ENCODE data around the gene CHST1.
A peak's percentile ranks its signal among the peaks of the same experiment; 100 is the strongest.

Gene CHST1

DNA sequence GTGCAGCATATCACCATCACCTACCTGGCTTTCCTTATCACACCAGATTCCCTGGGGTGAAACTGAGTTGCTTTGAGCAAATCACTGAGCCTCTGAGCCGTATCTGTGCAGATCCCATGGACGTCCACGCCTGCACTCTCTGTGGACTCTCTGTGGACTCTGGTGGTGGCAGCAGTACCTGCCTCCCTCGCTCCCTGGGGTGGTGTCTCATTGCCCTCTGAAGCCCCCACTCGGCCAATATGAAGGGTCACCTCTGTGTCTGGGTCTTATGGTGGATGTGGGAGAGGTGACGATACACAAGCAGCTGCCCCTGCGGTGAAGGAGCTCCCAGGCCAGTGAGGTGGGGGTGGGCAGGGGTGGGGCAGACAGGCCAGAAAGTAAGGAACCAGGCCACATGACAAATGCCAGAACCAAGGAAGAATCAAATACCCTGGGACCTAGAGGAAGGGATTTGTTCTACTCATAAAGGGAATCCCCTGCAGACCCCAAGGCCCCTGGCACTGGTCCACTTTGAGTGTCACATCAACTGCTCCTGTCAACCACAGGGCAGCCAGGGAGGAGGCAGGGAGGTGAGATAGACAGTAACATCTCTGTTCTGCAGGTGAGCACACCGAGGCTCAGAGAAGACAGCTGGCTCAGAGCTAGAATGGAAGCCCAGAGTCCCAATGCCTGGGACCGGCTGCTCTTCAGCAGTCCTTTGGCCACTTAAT lies 9.2 kb upstream of the CHST1 start:
- DNase-seq (ENCODE audit: low spot score): no peak

DNA sequence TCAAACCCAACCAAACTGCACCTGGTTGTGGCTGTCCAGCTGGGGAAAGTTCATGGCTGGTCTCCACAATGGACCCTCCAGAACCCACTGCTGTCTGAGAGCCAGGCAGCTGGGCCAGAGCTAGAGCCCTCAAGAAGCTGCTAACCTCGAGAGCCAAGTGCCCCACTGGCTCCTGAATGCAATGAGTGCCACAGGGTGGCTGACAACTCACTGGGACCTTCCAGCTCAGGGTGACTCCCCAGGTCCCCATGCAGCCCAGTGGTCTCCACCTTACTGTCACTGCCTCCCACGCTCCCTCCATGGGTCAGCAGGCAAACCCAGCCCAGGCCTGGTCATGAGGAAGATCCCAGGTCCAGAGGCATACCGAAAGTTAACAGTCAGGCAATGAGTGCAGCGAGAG lies 8.0 kb upstream of the CHST1 start:
- no peak for DNase-seq (ENCODE audit: low spot score)

DNA sequence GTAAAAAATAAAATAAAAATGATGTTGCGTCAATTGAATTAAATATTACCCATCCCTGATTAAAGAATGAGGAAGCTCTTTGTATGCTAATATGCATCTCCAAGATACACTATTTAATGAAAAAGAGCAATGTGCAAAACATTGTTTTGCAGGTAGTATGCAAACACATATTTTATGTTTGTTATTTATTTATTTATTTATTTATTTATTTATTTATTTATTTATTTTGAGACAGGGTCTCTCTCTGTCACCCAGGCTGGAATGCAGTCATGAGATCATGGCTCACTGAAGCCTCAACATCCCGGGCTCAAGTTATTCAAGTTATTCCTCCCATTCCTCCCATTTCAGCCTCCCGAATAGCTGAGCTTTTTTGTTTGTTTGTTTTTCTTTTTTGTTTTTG lies 7.2 kb upstream of the CHST1 start:
- DNase-seq (ENCODE audit: low spot score): no peak

DNA sequence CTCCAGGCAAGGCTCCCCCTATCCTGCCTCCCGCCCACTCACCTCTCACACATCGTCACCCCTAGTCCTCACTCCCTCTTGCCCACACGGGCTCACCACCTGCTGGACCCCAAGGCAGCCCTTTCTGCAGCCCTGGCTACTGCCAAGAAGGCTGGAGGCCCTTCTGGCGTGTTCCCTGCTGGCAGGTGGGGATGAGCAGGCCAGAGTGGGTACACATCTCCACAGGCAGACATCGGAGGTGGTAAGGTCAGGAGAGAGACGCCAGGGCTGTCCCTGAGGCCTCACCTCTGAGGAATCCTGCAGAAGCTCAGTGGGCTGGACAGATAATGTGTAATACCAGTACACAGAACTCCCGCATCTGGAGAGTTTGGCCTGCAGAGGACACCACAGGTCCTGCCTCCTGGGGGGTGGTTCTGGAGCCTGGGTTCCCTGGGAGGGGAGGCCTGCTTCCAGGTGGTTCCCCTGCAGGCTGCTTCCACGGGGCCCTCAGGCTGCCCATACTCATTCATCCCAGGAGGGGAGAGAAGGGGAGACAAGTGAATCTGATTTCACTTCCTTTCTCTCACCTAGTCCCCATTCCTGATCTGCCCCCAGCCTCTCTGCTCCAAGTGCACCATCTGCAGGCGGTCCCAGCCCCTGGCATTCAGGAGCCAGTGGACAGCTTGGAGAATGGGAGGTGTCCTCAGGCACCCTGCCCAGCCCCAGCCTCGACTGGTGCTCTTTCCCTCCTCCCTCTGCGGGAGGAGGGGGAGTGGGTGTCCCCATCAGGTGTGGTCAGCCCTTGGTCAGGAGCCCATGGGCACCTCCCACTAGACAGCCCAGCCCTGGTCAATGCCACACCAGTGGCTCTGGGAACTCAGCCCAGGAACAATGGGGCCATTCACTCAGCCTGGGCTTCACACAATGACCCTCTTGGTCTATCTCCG lies 6.1 kb upstream of the CHST1 start:
- peak; percentile 92 for DNase-seq (ENCODE audit: low spot score)

DNA sequence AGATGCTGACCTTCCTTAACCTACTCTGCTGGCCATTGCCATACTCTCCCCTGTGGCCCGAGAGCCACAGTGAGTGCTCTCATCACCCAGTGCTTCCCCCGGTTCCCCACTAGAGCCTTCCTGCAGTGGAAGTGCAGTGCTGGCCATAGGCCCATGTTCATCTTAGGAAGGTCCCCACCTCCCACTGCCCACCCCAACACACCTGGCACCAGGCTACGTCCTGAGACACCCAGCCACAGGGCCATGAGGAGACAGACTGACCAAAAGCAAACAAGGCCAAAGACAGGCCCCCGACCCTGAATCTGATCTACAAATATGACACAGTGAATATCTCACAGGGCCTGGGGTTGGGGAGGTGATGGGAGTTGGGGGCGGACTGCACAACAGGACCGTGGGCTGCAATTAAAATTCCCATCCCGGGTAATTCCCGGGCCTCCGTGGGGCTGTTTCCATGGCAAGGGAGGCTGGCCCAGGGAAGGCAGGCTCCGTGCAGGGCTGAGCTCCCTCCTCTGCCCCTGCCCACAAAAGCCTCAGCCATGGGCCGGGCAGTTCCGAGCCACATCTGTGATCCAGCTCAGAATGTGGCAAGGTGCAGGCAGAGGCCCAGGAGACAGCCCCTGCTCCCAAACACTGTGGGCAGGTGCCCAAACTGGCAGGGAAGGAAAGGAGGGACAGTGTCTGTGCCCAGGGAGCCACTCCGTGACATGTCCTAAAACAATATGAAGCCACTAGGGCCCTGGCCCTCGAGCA lies 5.1 kb upstream of the CHST1 start:
- DNase-seq (ENCODE audit: low spot score): no peak

DNA sequence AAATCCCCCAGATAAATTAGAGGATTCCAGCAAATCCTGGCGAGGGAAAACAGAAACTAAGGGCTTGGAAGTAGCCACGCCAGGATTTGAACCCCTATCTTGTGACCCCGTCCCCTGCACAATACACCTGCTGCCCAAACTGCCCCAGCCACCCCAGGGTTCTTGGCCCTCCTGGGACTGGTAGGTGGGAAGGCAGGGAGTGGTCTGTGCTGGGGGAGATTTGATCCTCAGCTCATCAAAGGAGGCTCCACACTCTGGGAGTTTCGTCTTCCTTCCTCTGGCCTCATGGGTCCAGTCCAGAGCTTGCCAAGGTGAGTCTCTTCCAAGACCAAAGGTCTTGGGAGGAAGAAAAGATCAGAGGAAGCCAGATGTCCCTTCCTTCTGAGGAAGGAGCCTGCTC lies 4.5 kb upstream of the CHST1 start:
- DNase-seq (ENCODE audit: low spot score): no peak

DNA sequence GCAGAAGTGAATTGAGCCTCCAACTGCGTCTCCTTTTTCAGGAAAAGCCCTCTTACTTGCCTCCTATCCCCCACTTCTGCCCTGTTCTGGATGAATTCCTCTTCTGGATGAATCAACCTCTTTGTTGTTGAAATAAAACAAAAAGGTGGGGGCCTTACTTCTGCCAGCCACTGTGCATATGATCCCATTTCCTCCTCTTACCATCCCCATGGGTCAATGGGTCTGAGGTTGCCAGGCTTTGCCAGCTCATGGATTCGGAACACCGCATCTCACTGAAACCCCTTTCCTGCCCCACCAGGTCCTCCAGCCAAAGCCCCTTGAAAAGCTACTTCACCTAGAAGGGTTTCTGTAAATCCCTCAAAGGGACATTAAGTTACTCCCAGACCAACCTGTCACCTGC lies 3.7 kb upstream of the CHST1 start:
- no peak for DNase-seq (ENCODE audit: low spot score)

DNA sequence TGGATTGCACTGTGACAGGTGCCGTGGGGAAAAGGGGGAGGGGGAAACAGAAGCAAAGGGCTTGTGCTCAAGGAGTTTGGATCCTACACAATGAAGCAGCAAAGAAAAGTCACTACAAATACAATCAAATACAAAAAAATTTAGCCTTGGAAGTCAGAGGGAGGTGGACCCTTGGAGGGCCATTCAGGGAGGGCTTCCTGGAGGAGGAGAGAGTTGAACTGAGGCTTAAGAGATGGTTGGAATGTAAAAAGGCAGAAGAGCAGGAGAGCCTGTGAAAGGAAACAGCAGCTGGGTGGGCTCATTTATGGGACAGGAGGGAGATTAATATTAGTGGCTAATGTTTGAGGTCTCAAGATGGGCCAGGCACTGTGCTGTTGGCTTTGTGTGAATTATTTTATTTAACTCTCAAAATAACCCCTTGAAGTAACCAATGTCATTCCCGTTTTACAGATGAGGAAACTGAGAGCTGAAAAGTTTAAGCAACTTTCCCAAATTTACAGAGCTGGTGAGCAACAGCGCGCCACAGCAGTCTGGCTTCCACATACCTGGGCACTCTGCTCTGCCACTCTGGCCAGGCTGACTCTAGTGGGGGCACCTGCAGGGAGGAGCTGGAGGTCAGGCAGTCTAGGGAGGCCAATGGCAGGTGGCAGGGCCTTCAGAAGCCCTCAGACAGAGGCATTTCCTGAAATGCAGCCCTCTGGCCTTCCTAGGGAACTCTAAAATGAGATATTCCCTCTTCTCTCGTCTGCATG lies 2.7 kb upstream of the CHST1 start:
- no peak for DNase-seq (ENCODE audit: low spot score)

DNA sequence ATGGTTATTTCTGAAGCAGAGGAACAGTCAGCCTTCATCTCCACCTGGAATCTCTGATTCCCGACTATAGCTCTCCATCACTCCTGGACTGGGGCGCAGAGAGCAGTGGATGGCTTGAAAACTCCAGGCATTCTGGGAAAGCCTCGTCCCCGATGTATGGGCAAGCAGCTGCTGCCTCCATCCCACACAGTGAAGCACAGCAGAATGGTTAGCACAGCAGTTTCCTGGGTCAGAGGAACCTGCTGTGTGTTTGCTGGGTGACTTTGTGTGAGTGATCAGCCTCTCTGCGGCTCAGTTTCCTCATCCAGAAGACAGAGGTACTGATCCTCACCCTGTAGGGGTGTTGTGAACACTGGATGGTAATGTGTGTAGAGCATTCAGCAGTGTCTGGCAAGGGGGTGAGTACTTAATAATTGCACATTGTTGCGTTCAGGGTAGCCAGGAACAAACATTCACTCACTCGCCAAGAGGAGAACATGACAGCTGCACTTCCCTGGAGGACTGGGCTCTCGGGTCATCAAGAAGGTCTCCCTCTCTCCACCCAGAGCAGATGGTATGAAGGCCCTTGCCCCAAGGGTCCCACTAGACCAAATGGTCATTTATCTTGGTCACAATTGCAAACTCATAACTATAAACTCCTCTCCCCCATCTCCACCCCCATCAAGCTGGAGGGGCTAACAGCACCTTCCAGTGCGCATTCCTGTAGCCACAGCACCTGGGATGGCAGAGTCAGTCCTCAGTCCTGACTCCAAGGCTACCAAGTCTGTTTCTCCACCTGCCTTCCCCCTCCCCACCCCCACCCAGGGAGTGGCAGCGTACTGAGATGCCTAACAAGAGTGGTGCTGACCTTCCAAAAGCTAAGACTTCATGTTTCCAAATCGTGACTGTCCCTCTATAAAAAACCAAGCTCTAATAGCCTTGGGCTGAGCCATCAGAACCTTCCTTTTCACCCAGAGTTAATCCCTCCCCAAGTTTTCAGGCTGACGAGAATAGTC lies 1.5 kb upstream of the CHST1 start:
- peak; percentile 61 for DNase-seq (ENCODE audit: low spot score)

DNA sequence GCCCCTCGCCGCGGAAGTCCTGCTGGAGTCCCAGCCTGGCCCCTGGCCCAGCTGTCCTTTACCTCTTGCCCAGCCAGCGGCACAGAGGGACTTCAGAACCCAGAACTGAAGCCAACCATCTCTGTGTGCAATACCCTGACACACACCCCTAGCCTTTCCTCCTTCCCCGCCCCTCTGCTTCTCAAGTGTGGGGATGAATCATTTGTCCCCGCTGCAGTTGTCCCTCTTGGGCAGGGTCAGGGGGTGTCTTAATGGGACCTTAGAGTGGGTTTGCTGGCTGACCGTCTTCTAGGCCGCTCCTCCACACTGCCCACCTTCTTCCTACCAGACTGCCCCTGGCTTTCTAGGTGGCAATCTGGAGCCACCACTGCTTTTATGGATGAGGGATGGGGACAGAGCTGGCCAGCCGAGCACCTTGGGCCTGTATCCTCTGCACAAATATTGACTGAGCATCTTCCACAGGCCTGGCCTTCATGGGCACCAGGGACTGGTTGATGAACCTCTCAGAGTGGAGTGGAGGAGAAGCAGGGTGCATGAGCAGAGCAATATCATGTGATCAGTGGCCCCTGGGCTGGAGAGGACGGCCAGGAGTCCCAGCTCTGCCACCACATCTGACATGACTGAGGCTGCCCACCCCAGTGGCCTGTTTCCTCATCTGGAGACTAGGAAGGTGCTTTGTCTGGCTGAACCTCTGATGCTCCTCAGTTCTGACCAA lies 668 bp upstream of the CHST1 start:
- no peak for DNase-seq (ENCODE audit: low spot score)

DNA sequence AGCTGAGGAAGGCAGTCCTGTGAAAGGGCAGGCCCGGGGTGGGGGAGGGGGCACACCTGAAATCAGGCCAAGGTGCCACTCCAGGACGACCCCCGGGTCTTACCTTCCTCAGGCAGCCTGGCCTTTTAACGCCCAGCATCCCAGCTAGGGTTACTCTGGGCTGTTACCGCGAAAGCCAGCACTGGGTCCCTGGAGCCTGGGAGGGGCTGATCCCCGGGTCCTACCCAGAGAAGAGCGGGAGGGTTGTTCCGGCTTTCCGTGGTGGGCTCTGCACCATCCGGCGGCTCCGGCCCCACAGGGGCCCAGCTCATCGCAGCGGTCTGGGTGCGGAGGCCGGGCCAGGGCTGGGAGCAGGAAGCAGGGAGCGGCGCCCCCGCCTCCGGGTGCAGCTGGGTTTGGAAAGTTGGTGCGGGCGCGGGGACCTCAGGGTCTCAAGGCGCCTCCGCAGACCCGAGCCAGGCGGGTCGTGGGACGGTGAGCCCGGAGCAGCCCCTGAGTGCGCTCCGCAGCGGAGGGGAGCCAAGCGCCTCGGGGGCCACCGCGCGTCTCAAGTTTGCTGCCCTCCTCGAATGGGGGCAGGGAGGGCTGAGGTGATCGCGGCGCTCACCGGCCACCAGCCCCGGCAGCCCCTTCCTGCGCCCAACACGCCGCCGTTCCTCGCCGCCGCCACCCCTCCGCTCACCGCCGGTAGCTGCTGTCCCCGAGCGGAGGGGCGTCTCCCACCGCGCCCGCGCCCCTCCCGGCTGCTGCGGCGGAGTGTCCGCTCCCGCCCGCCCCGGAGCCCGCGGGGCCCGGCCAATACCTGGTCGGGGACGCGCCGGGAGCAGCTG lies 831 bp downstream of the CHST1 start:
- no peak for DNase-seq (ENCODE audit: low spot score)

DNA sequence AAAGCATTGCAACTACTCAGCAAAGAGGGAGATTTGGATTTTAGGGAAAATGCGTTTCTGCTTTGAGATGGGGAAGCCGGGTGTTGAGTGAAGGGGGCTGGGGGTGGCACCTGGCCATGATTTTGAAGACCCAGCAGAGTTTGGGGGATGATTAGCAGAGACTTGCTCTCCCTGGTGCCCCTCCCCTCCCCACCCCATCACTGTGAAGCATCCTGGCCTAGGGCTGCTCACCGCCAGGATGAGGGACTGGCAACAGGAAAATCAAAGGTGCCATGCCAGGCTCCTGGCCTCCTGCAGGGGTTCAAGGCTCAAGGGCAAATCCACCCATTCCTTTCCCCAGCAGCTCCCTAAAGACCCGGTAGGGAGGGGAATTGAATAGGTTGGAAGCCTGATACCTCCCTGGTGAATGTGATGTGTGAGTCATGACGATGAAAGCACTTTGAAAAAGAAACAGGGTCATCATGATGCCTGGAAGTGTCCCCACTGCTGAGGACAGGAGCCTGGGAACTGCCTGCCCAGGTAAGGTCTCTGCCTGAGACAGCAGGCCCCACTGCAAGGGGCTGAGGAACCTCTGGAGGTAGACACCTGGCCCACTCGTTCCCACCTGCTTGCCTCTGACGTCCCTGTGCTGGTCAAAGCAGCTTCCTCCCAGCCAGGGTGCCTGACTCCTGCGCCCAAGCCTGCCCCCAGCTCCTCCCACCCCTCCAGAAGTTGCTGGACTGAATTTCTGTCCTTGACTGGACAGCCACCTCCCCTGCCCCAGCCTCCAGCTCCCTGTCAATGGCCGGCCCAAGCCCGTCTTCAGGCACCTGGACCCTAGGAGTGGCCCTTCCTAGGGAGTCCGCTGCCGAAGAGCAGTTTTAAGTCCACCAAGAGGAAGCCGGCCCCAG lies 1.7 kb downstream of the CHST1 start:
- no peak for DNase-seq (ENCODE audit: low spot score)

DNA sequence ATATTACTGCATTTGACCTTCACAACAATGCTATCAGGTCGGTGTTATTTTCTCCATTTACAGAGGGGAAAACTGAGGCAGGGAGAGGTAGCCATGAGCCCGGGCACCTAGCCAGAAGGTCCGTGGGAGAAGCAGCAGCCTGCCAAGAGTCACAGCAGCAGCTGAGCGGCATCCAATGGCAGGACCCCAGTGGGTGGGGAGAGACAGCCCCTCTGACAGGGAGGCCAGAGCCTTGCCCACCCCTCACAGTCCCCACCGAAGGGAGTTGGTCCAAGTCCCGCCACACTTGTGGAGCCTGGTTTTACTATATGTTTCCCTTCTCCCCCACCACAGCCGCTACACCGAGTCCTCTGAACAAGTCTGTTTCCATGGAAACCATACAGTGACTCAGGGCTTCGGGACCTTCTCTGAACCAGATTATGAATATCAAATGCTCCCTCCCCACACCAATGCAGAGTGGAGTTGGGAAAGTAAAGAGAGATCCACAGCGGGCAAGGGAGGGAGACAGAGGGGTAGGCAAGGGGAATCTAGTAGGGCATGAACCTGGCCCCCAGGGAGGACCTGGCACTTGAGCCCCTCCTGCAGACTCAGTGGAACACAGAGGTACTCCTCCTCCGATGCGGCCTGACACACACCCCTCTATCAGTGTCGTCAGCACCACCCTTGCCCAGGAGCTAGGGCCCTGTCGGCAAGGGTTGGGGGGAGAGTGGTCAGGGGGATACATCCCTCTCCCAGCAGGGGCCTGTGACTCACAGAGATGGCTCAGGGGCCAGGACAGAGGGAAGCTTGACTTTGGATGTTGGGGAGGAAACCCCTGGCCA lies 2.5 kb downstream of the CHST1 start:
- DNase-seq (ENCODE audit: low spot score): no peak

DNA sequence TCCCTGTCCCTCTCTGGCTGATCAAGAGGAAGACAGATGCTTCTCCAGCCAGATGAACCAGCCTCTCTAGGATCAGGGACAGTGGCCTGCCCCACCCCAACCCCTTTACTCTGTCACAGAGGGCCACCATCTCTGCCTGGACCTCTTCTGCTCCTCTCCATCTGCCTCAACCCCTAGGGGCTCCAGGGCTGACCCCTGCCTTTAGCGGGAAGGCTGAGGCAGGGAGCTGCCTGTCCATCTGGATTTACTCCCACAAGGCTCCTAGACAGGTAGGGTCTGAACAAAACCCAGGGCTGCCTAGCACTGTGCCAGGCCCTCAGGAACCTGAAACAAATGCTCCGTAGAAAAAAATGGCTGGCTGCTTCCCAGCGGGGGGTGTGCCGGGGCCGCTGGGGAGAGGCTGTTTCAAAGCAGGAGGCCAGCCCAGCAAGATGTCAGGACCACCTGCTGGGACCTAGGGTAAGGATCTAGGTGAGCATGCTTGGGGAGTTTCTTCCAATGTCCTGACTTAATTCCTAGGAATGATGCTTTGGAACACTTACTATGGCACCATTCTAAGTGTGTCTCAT lies 3.2 kb downstream of the CHST1 start:
- no peak for DNase-seq (ENCODE audit: low spot score)

DNA sequence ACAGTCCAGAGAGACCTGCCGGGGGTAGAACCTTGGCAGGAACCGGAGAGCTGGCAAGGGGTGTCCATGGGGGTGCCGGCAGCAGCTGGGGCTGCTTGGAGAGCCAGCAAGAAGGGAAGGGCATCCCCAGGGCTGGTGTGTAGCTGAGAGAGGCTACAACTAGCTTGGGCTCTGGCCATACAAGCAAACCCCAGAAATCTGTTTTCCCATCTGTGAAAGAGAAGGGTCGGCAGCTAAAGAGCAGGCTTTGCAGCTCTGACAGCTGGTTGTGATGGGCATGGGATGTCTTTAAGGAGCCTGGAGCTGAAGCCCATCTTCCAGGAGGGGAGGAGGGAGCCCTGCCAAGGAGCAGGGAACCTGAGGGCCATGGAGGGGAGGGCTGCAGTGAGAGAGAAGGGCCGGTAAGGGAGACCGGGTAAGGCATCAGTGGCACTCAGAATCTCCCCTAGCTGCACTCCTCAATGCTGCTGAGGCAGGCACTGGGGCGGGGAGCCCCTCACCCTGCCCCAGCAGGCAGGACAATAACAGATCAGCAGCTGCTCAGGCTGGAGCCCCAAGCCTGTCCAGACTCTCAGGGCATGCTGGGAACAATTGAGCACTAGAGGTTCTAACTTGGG lies 3.9 kb downstream of the CHST1 start:
- DNase-seq (ENCODE audit: low spot score): no peak

DNA sequence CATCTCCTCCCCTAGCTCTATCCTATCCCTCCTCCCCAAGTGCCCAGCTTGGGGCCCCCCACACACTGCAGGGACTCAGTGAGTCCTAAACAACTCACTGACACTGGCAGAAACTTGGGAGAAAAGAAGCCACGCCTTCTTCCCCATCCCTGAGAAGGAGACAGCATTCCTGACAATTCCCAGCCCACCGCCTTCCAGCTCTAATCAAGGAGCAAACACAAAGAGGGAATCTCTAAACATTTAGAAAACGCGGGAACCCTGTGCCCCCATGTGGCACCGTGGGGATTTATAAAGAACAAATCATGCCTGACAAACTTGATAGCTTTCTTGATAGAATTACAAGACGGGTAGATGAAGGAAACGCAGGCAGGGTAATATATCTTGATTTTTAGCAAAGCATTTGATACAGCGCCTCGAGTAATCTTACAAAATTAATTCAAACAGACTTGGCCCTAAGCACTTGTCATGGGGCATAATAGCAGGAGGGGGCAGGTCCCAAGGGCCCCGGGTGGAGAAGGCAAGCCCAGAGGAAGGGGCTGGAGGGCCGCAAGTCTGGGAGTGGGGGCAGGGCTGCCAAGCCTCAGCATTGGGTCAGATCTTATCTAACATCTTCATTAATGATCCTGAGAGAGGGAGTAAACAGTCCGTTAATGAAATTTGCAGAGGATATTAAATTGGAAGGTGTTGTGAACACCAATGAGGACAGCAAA lies 4.5 kb downstream of the CHST1 start:
- DNase-seq (ENCODE audit: low spot score): no peak

Data from Ammon's horn (tissue), 1 donor.